ENCODE data around the gene GMPR2. TPM values are rescaled to one million over a fixed set of nuclear protein-coding genes. Genes with fewer than 3 reads are reported as not detected.

GMPR2 gene
- total and polyA plus RNA-seq, 11 donors = 23.9 to 55.9 (median 31.5) TPM

DNA sequence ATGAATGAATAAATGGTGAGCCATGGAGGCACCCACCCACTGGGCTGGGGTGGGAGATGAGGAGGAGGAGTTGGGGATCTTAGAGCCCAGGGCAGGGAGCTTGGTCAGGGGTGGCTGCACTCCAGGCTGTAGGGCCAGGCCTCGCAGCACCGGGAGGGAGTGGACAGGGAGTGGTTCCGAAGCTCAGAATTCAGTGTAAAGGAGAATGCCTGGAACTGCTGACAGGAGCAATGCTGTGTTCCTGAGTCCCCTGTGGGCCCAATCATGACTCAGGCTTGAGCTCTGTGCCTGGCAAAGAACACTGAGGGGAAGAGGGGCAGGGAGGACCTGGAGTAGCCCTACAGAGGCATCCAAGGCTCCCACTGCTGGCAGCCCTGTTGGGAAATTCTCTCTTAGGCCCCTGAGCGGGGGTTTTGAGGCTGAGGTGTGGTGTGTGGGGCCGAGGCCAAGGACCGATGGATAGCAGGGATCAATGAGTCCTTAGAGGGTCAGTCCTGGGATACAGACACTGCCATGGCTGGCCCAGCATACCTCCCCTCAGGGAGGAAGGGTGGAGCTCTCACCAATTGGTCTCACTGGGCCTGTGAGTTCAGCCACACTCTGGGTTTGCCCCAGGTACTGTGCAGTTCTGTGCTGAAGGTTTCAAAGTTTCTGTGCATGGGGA is 48.2 kb downstream of the GMPR2 start:
- peaks cover 0 to 69% (median 8%) of the 10 kb centered on the region in 12 donors for H3K4me1 ChIP-seq
- DNase-seq (peak in 1 of 5 donors; percentile 58), ATAC-seq (peak in 3 of 4 donors; percentile 12 to 44 (median 21))
- H3K27me3 ChIP-seq = no peaks in the 10 kb centered on the region
- 64 to 72% (median 68%) methylated on average over 6 of the region's 6 CpGs for WGBS, 4 donors
- no peak overlapping the region for H3K4me3 ChIP-seq
- H3K9me3 ChIP-seq = no peaks in the 10 kb centered on the region
- H3K27ac ChIP-seq = peak overlapping the region in 5 of 12 donors; percentile 3 to 81 (median 38)
- intact Hi-C loops (cut with DNase I) = no loop called here
- no peaks in the 10 kb centered on the region for H3K36me3 ChIP-seq
- TF ChIP-seq, protein P1, sequence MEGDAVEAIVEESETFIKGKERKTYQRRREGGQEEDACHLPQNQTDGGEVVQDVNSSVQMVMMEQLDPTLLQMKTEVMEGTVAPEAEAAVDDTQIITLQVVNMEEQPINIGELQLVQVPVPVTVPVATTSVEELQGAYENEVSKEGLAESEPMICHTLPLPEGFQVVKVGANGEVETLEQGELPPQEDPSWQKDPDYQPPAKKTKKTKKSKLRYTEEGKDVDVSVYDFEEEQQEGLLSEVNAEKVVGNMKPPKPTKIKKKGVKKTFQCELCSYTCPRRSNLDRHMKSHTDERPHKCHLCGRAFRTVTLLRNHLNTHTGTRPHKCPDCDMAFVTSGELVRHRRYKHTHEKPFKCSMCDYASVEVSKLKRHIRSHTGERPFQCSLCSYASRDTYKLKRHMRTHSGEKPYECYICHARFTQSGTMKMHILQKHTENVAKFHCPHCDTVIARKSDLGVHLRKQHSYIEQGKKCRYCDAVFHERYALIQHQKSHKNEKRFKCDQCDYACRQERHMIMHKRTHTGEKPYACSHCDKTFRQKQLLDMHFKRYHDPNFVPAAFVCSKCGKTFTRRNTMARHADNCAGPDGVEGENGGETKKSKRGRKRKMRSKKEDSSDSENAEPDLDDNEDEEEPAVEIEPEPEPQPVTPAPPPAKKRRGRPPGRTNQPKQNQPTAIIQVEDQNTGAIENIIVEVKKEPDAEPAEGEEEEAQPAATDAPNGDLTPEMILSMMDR (IDR thresholded peaks at IDR 0.05) = no peak
- TF ChIP-seq POLR2A (IDR thresholded peaks at IDR 0.05) = no peak

DNA sequence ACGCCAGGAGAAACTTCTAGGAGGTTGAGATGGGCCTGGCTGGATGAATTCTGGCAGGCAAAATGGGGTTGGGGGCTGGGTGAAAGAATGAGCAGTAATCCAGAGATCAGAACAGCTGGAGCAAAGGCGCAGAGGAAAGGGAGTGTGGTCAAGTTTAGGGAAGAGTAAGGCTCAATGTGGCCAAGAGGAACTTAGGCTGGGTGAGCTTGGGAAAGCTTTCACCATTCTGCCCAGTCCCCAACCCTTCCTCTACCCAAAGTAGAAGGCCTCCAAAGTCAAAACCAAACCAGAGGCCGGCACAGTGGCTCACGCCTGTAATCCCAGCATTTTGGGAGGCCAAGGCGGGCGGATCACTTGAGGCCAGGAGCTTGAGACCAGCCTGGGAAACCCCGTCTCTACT is 48.9 kb downstream of the GMPR2 start:
- no peak for TF ChIP-seq POLR2A (IDR thresholded peaks at IDR 0.05)
- TF ChIP-seq, protein P1 (IDR thresholded peaks at IDR 0.05) = no peak
- ATAC-seq (no peak), DNase-seq (no peak)
- intact Hi-C loops (cut with DNase I) = no loop called here
- Histone ChIP-seq H3K4me3 (no peak overlapping the region), H3K27me3 (no peaks in the 10 kb centered on the region), H3K36me3 (no peaks in the 10 kb centered on the region), H3K4me1 (peaks cover 0 to 63% (median 8%) of the 10 kb centered on the region in 12 donors), H3K9me3 (no peaks in the 10 kb centered on the region), H3K27ac (peak overlapping the region in 3 of 12 donors; percentile 22 to 81 (median 38))
- WGBS, 4 donors = 82 to 95% (median 94%) methylated on average over 7 of the region's 7 CpGs

DNA sequence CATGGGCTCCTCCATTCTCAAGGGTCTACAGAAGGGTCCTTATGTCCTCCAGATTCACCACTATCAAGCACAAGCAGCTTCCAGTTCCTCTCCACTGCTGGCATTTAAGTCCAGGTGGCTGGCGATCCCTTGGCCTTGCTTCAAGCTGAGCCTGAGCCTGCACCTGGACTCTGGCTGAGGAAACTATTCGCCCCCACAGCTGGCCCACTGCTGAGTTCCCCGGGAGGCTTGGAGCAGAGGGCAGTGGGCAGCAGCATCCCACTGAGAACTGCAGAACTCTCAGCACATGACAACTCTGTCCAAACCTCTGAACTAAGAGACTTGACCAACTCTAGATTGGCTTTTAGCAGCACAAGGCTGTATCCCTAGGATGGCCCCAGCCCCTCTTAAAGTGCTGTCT is 50.0 kb downstream of the GMPR2 start:
- no peak overlapping the region for H3K27ac ChIP-seq
- ATAC-seq (no peak), DNase-seq (peak in 1 of 5 donors; percentile 10)
- no peaks in the 10 kb centered on the region for H3K27me3 ChIP-seq
- peaks cover 0 to 52% (median 8%) of the 10 kb centered on the region in 12 donors for H3K4me1 ChIP-seq
- 81 to 92% (median 85%) methylated on average over 2 to 3 of the region's 3 CpGs for WGBS, 4 donors
- no peak overlapping the region for H3K4me3 ChIP-seq
- TF ChIP-seq, protein P1 (IDR thresholded peaks at IDR 0.05) = no peak
- no peak for TF ChIP-seq POLR2A (IDR thresholded peaks at IDR 0.05)
- intact Hi-C loops (cut with DNase I) = no loop called here
- H3K36me3 ChIP-seq = no peaks in the 10 kb centered on the region
- no peaks in the 10 kb centered on the region for H3K9me3 ChIP-seq

DNA sequence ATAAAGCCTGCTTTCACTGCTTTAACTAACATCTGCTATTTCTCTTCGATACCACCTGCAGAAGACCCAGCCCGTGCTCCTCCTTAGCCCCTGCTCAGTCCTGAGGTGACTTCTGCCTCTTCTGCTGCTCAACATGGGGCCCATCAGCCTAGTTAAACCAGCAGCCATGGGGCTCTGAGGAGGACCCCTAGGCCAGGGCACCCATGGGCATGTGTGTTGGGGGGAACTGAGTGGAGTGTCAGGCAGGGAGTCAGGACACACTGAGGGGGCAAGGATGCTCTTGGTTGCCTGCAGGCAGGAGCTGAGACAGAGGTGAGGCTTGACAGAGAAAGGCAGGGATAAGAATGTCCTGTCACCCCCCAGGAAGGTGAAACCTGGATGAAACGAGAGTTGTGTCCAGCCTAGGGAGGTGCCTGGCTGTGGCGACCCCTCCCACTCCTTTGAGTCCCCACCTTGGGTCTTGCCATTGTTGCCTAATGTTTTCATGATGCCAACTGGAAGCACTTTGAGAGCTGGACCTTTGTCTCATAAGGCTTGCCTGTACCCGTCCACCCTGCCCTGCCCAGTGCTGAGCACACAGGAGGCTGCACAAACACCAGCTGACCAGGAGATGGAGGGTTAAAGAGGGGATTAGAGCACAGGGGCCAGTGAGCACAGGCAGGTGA is 51.2 kb downstream of the GMPR2 start:
- Histone ChIP-seq H3K27ac (no peak overlapping the region), H3K9me3 (no peaks in the 10 kb centered on the region), H3K36me3 (no peaks in the 10 kb centered on the region), H3K4me1 (peaks cover 0 to 40% (median 8%) of the 10 kb centered on the region in 12 donors), H3K27me3 (no peaks in the 10 kb centered on the region), H3K4me3 (no peak overlapping the region)
- ATAC-seq (no peak), DNase-seq (no peak)
- TF ChIP-seq, protein P1 (IDR thresholded peaks at IDR 0.05) = no peak
- intact Hi-C loops (cut with DNase I) = no loop called here
- 91 to 94% (median 92%) methylated on average over 5 of the region's 5 CpGs for WGBS, 4 donors
